Suprapubic skin (tissue), 4 donors: ENCODE results near the gene DIP2C. TPM values are rescaled to one million over a fixed set of nuclear protein-coding genes. Genes with fewer than 3 reads are reported as not detected.

ENCODE experiments used
- DNase-seq, 2 donors: peaks; one replicate each; pipeline ENCODE4 v3.0.0-alpha.2; 2019; ENCODE audit warnings: low spot score in 2 of 2
- H3K27ac ChIP-seq: fragments of 200-600 bp; sonication (generic); one replicate; pipeline ENCODE4 v1.5.1; 2019
- H3K27me3 ChIP-seq: fragments of 200-600 bp; sonication (generic); one replicate; pipeline ENCODE4 v1.5.1; 2019
- H3K36me3 ChIP-seq: fragments of 200-600 bp; sonication (generic); one replicate; pipeline ENCODE4 v1.5.1; 2019
- H3K4me1 ChIP-seq: fragments of 200-600 bp; sonication (generic); one replicate; pipeline ENCODE4 v1.5.1; 2019
- H3K4me3 ChIP-seq: fragments of 200-600 bp; sonication (generic); one replicate; pipeline ENCODE4 v1.5.1; 2019; ENCODE audit warnings: mild to moderate bottlenecking
- H3K9me3 ChIP-seq: fragments of 200-600 bp; sonication (generic); one replicate; pipeline ENCODE4 v1.5.1; 2019
- EP300 ChIP-seq: sonication (generic); formaldehyde crosslinking; IDR thresholded peaks from one replicate; pipeline ENCODE4 v1.6.1; 2017; ENCODE audit warnings: antibody characterized with exemption
- POLR2A ChIP-seq, 2 donors: fragments of 450-650 bp; IDR thresholded peaks; one replicate each; pipeline ENCODE4 v1.6.1; 2017; ENCODE audit warnings: antibody characterized with exemption in 2 of 2, mild to moderate bottlenecking in 2 of 2, moderate library complexity in 2 of 2
- POLR2AphosphoS5 ChIP-seq, 3 donors: sonication (generic); formaldehyde crosslinking; IDR thresholded peaks; one replicate each; pipeline ENCODE4 v1.6.1; 2017; ENCODE audit warnings: antibody characterized with exemption in 3 of 3
- WGBS: methylation state at CpG from one replicate; pipeline ENCODE4 v1.1.5; 2018; 5-methylcytosine and 5-hydroxymethylcytosine counted together
- total RNA-seq, 4 donors: library from RNA; depleted of rRNA; stranded (reverse); fragments of >200 nt; gene quantifications; one replicate each; pipeline ENCODE4 v1.1.0, GENCODE V29; 2016
- TF ChIP-seq, protein P1 (sequence below), 2 donors: fragments of 200-600 bp in 1 of 2; fragments of 450-650 bp in 1 of 2; sonication (generic) in 1 of 2; IDR thresholded peaks; one replicate each; pipeline ENCODE4 v1.5.1; 2016 to 2019; ENCODE audit warnings: antibody characterized with exemption in 2 of 2, mild to moderate bottlenecking in 1 of 2, moderate library complexity in 1 of 2

The DIP2C gene
- total RNA-seq, 4 donors from 2014 or later = 6.7 to 23.3 (median 14.7) TPM

DNA sequence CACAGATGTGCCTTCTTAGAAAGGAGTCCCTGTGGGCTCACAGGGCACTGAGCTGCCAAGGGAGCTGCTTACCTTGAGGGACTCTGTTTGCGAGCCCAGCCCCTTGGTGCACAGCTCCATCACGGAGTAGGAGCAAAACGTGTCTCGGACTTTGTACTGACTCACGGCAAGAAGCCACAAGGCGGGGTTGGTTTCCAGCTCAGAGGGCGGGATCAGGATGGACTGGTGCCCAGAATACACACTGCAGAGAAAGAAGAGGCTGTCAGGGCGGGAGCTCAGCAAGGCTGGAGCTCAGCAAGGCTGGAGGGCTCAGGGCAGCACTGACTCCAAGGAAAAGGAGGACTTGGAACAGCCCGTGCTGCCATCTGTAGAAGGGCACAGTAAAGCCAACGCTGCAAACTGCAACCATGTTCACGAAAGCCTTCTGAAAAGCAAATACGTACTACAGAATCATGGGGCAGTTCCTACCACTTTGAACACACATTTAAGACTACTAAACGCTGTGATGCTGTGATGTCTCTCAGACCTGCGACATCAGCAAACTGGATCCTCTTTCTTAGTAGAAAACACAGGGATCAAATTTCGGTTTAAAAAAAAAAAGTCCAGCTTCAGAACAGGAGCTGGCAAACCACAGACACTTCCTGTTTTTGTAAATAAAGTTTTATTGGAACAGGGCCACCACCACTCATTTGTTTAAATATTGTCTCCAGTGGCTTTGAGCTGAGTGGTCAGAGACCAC lies 359.9 kb downstream of the DIP2C start:
- 19% methylated on average over 15 of the region's 15 CpGs for WGBS
- H3K4me3 ChIP-seq = peak overlapping the region; percentile 3

DNA sequence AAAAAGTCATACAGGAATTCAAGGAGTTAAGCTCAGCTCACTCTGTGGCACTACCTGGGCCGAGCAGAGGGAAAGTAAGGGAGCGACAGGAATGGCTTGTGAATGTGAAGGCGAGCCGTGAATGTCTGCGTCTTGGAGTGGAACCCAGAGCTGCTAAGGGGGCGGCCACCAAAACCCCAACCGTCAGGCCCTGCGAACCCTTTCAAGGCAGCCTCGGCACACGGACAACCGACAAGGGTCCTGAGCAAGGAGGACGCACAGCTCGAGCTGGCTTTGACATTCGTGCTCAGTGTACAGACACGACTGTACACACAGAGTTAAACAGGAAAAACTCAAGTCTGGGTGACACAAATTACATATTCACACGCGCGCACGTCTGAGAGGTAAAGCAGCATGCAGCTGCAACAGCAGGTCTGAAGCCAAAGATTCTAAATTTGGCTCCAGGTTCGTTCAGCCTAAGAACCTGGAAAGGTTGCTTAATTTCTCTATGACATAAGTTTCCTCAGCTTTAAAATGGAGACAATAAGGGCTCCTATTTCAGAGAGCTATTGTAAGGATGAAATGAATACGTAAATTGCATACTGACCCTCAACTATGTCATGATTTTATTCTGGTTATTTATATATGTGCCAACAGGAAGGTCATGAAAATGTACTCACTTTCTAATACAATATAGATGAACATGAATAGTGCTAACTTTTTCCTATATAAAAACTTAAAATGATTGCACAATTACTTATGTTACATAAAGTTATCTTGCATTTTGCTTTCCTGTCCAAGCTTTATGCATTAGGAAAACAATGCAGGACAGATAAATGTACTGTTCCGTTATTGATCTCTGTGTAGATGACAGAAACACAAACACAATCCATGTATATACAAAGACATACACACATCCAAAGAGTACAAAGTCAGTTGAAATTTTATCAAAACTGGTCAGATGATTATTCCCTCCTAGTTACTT lies 361.3 kb downstream of the DIP2C start:
- no peak for TF ChIP-seq POLR2A (IDR thresholded peaks at IDR 0.05)
- no peak for TF ChIP-seq POLR2AphosphoS5 (IDR thresholded peaks at IDR 0.05)
- TF ChIP-seq EP300 = no peak
- TF ChIP-seq, protein P1, sequence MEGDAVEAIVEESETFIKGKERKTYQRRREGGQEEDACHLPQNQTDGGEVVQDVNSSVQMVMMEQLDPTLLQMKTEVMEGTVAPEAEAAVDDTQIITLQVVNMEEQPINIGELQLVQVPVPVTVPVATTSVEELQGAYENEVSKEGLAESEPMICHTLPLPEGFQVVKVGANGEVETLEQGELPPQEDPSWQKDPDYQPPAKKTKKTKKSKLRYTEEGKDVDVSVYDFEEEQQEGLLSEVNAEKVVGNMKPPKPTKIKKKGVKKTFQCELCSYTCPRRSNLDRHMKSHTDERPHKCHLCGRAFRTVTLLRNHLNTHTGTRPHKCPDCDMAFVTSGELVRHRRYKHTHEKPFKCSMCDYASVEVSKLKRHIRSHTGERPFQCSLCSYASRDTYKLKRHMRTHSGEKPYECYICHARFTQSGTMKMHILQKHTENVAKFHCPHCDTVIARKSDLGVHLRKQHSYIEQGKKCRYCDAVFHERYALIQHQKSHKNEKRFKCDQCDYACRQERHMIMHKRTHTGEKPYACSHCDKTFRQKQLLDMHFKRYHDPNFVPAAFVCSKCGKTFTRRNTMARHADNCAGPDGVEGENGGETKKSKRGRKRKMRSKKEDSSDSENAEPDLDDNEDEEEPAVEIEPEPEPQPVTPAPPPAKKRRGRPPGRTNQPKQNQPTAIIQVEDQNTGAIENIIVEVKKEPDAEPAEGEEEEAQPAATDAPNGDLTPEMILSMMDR (IDR thresholded peaks at IDR 0.05) = no peak
- Histone ChIP-seq H3K36me3 (peaks cover 29% of the 10 kb centered on the region), H3K4me3 (no peak overlapping the region), H3K27ac (no peak overlapping the region), H3K27me3 (no peaks in the 10 kb centered on the region), H3K4me1 (peaks cover 30% of the 10 kb centered on the region), H3K9me3 (no peaks in the 10 kb centered on the region)
- WGBS = 71% methylated on average over 22 of the region's 22 CpGs
- DNase-seq = no peak

More for the DNA sequence above, 359.9 kb downstream of the DIP2C start:
- Histone ChIP-seq H3K27me3 (no peaks in the 10 kb centered on the region), H3K36me3 (peaks cover 29% of the 10 kb centered on the region), H3K27ac (peak overlapping the region; percentile 6), H3K9me3 (no peaks in the 10 kb centered on the region), H3K4me1 (peaks cover 20% of the 10 kb centered on the region)
- TF ChIP-seq POLR2AphosphoS5 (IDR thresholded peaks at IDR 0.05) (no peak), EP300 (no peak), POLR2A (IDR thresholded peaks at IDR 0.05) (no peak)
- TF ChIP-seq, protein P1 (IDR thresholded peaks at IDR 0.05) = no peak
- peak; percentile 87 to 92 for DNase-seq

DNA sequence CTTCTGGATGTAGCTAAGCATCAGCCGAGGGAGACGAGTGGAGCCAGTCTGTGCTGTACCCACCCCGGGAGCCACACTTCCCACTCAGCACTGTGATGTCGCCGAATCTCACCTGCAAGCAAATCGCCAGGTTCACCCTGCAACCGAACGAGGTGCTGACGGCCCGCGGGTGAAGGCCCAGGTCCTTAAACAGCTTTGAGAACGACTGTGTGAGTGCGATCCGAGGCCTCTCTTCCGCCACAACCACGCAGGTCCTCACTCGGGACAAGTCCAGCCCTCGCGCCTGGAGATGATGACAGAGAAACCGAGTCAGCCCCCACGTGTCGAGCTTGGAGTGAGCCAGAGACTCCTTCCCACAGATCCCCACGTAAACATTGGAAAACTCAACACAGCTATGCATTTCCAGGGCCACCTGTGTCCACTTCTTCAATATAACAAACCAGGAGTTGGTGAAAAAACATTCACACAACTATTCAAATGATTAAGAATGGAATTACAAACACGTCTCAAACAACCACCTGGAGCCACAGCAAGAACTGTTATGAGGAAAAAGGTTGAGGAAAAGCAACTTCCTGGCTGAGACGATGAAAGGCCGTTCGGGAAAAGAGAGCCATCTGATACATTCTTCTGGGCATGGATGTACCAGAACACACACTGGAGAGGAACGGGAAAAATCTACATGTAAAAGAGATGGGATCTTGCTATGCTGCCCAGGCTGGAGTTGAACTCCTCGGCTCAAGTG lies 362.4 kb downstream of the DIP2C start:
- H3K27ac ChIP-seq = no peak overlapping the region
- WGBS = 93% methylated on average over 29 of the region's 29 CpGs

DNA sequence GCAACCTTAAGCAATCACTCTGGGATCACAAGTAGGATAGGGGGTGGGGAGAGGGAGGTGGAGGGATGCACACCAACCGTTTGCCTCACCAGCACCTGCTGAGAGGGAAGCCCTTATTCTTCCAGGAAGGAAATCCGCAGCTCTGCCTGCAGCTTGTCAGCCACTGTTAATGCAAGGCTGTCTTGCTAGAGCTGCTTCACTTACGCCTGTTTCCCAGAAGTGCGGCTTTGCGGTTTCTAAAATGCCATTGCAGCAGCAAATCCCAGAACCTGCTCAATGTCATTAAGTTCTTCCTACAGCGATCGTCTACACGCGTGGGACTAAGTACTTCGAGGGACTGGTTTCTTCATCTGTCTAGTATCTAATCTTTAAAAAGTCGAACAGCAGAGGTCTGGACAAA lies 363.1 kb downstream of the DIP2C start:
- 93% methylated on average over 11 of the region's 11 CpGs for WGBS
- DNase-seq = no peak
- TF ChIP-seq, protein P1 (IDR thresholded peaks at IDR 0.05) = no peak
- no peak for TF ChIP-seq POLR2A (IDR thresholded peaks at IDR 0.05)
- no peak for TF ChIP-seq EP300
- TF ChIP-seq POLR2AphosphoS5 (IDR thresholded peaks at IDR 0.05) = no peak

More for the DNA sequence above, 362.4 kb downstream of the DIP2C start:
- H3K4me1 ChIP-seq = peaks cover 30% of the 10 kb centered on the region
- H3K9me3 ChIP-seq = no peaks in the 10 kb centered on the region
- no peak overlapping the region for H3K4me3 ChIP-seq
- no peaks in the 10 kb centered on the region for H3K27me3 ChIP-seq
- TF ChIP-seq POLR2AphosphoS5 (IDR thresholded peaks at IDR 0.05) = no peak
- TF ChIP-seq, protein P1 (IDR thresholded peaks at IDR 0.05) = no peak
- TF ChIP-seq EP300 = no peak
- TF ChIP-seq POLR2A (IDR thresholded peaks at IDR 0.05) = no peak
- no peak for DNase-seq
- peaks cover 29% of the 10 kb centered on the region for H3K36me3 ChIP-seq

More for the DNA sequence above, 363.1 kb downstream of the DIP2C start:
- Histone ChIP-seq H3K27ac (no peak overlapping the region), H3K27me3 (no peaks in the 10 kb centered on the region), H3K4me1 (peaks cover 30% of the 10 kb centered on the region), H3K36me3 (peaks cover 29% of the 10 kb centered on the region), H3K9me3 (no peaks in the 10 kb centered on the region), H3K4me3 (no peak overlapping the region)
